Cardiac fibroblast (primary cell): ENCODE measurements around the gene CHMP6.

ENCODE experiments used
- DNase-seq, 2 donors: peaks; one replicate each; pipeline versions ENCODE4 v3.0.0 to v3.0.0-alpha.2; 2010; ENCODE audit warnings: low read depth in 2 of 2
- H3K4me3 ChIP-seq, 2 donors: replicated peaks in 1 of 2; 1 replicate in 1 of 2; 2 replicates in 1 of 2; pipeline ENCODE4 v1.5.1; 2011; ENCODE audit warnings: low read depth in 2 of 2, low read length in 2 of 2, mild to moderate bottlenecking in 2 of 2, moderate library complexity in 1 of 2
- CTCF ChIP-seq: IDR thresholded peaks from one replicate; pipeline ENCODE4 v1.5.1; 2011; ENCODE audit warnings: low read depth, mild to moderate bottlenecking, low read length, inconsistent platforms

The CHMP6 gene

DNA sequence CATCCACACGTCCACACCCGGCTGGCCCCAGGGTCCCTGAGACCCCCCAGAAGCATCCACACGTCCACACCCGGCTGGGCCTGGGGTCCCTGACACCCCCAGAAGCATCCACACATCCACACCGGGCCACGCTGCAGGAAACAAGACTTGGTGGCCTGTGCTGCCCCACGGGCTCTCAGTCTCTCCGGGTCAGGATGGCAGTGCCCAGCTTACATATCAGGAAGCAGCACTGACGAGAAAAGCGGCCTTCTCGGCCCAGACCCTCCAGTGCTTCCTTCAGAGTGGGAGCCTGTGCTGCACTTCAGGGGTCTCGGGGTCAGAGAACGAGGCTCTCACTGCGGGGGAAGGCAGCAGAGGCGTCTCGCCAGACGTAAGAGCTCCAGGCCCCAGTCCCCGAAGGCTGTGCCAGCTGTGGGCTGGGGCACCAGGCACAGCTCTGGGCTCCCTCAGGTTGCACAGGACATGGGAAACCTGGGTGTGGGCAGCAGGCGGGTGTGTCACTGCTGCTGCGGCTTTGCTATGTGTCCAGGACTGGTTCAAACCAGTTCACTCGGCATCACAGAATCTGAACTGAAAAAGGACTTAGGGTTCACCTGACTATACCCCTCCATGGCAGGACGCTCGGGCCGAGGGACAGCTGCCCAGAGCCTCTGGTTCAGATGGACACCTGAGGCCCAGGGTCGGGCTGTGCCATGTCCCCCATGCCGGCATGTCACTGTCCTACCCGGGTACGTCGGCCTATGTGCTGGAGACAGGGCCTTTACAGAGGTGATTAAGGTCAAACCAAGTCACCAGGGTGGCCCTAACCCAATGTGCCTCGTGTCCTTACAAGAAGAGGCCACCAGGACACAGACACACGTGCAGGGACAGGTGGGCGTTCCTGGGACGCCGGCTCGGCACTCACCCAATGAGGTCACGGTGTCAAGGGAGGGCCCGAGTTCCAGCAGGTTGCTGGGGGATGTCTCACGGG, 40.2 kb upstream of the CHMP6 start:
- DNase-seq, result no peak
- no peak overlapping the region for H3K4me3 ChIP-seq
- no peak for TF ChIP-seq CTCF

- no peak overlapping the region for H3K4me3 ChIP-seq
- no peak for TF ChIP-seq CTCF
- DNase-seq, result no peak
Observed at GRCh38 chr17:80952291-80952690, 39.4 kb upstream of the CHMP6 start.

DNA sequence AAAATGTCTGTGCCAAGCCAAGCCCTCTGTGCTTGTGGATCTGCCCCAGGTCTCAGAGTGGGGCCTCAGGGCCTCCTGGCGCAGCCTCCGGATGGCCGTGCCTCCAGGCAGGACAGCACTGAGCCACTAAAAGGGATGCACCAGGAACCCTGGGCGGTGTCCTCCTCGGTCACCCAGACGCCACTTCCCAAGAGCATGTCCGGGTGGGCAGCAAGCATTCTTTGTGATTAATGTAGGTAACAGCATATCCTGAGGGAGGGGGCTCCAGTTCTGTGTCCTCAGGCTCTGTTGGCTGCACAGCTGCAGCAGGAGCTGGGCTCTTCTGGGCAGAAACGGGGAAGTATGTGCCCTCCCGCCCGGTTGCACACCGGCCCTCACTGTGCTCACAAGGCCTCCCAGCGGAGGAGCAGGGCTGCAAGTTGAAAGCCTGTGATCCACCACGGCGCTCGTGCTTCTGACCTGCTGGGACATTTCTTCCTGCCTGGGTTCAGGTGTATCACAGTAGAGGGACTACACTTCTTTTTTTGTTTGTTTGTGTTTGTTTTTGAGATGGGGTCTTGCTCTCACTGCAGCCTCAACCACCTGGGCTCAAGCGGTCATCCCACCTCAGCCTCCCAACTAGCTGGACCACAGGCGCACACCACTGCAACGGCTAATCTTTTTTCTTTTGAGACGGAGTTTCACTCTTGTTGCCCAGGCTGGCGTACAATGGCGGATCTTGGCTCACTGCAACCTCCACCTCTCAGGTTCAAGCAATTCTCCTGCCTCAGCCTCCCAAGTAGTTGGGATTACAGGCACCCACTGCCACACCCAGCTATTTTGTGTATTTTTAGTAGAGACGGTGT, 37.9 kb upstream of the CHMP6 start:
- H3K4me3 ChIP-seq, result no peak overlapping the region
- no peak for TF ChIP-seq CTCF
- no peak for DNase-seq

DNA sequence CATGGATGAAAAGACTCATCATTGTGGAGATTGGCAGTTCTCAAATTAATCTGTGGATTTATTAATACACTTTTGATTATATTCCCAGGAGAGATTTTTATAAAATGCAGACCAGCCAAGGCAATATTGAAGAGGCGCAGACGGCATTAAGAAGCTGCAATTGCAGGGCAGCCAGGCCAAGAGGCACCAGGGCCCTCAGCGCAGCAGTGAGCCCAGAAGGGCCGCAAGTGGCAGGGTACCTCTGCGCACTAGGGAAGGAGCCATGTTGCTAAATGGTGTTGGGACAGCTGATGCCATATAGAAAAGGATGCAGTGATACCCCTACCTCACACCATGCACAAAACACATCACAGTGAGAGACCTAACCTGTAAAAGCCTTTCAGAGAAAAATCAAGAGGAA, 36.6 kb upstream of the CHMP6 start:
- H3K4me3 ChIP-seq, result no peak overlapping the region
- TF ChIP-seq CTCF, result no peak
- DNase-seq, result no peak

GRCh38 chr17:80955671-80956280, 35.9 kb upstream of the CHMP6 start:
- no peak for DNase-seq
- TF ChIP-seq CTCF, result no peak
- no peak overlapping the region for H3K4me3 ChIP-seq

DNA sequence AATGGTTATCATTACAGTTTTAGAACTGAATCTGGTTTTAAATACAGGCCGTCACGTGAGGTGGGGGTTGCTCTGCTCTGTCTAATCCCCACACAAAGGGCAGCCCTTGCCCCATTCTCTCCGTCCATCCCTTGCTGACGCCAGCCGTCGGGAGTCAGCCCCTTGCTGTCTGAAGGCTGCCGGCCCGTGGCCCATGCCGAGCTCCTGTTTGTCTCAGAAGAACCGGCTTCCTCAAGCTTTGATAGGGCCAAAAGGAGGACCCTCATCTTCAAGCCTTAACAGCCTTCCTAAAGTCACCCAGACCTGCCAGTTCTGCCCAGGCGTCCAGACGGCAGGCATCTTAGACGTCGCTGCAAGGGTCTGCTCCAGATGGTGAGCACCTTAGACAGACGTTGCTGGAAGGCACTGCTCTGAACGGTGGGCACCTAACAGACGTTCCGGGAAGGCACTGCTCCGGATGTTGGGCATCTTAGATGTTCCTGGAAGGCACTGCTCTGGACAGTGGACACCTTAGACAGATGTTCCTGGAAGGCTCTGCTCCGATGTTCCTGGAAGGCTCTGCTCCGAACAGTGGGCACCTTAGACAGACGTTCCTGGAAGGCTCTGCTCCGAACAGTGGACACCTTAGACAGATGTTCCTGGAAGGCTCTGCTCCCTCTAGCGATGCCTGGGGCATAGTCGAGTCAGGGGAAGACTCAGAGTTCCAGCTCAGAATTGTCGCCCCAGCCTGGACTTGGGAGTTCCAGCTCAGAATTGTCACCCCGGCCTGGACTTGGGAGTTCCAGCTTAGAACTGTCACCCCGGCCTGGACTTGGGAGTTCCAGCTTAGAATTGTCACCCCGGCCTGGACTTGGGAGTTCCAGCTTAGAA, 35.1 kb upstream of the CHMP6 start:
- H3K4me3 ChIP-seq, result no peak overlapping the region
- TF ChIP-seq CTCF, result no peak
- no peak for DNase-seq
